ENCODE measurements around the gene HM13. TPM values are rescaled to one million over a fixed set of nuclear protein-coding genes. Genes with fewer than 3 reads are reported as not detected.
"Not testable (repeated sequence)": the region's sequence is repeated elsewhere in the genome, so short reads cannot be mapped to it uniquely, and the experiment has no call there.

Gene HM13
- polyA plus RNA-seq, 3 donors: 129 to 156 (median 142) TPM

DNA sequence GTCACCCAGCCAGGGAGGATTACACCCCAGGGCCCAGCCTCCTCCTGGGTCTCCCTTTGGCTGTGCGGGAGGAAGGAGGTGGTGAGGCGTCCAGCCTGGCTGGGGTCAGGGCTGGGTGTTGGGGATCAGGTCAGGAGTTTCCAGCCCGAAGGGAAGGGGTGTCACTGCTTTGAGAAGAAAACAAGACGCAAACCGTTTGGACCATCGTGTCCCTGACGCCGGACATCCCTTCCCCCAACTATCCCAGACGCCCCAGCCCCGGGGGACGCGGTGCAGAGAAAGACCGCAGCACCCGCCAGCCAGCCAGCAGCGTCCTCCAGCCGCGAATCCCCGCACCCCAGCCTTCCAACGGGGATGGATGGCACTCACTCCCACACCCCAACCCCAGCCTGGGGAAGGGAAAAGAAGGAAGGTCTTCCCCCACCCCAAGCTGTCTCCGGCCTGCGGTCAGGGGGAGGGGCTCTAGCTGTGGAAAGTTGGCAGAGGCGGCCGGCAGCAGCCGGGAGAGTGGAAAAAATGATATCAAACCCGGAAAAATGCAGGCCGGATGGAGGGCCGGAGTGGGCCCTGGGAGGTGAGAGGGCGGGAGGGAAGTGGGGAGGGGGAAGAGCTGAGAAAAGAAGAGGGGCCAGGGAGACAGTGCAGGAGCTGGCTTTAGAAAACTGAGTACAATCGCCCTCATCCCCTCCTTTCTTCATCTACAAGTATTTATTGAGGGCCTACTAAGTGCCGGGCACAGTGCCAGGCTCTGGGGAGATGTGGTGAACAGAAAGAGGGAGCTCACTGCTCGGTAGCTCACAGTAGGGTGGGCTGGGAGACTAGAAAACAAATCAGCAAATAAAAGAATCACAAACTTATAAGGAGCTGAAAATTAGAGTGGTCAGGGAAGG, 28.5 kb upstream of the HM13 start:
- DNase-seq (ENCODE audit: extremely low read depth in 1 of 11, low read depth in 9 of 11, low spot score in 4 of 11): peak in 7 of 11 donors; percentile 55 to 78 (median 68)

DNA sequence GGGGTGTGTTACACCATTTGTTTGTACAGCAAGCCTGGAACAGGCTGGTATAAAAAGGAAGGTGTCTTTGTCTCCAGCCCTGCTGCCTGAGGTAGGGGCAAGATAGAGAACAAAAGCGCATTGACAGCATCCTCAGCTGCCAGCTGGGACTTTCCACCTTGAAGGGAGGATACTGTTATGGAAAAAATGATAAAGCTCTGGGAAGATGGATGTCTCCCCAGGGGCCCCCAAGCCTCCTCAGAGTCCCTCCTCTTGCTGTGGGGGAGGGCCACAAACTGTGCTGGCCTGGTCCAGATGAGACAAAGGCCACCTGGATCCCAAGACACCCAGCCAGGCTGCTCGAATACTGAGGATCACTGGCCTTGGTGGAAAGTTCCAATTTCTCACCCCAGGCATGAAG, 26.1 kb upstream of the HM13 start:
- no peak for DNase-seq (ENCODE audit: extremely low read depth in 1 of 11, low read depth in 9 of 11, low spot score in 4 of 11)

DNA sequence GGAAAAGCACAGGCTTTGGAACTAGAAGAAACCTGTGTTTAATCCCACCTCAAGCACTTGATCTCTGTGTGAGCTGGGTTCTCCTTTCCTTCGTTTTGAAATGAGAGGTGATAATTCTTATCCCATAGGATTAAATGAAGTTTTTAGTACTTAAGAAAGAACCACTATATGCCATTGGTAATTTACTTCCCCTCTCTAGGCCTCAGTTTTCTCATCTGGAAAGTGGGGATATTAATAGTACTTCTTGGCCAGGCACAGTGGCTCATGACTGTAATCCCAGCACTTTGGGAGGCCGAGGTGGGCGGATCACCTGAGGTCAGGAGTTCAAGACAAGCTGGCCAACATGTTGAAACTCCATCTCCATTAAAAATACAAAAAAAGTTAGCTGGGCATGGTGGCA, 25.1 kb upstream of the HM13 start:
- DNase-seq (ENCODE audit: extremely low read depth in 1 of 11, low read depth in 9 of 11, low spot score in 4 of 11): no peak

DNA sequence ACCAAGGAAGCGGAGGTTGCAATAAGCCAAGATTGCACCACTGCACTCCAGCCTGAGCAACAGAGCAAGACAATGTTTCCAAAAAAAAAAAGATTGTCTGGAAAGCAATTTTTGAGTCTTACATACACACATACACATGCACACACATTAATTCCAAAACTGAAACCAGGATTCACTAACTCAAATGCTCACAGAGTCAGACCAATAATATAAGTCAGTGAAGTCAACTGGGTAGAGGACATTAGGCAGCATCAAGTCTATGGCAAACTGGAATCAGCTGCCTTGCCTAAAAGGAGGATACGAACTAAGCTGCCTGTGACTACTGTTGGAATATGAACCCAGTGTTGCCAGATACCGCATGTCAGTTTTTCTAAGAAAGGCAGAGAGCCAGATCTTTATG, 23.5 kb upstream of the HM13 start:
- DNase-seq (ENCODE audit: extremely low read depth in 1 of 11, low read depth in 9 of 11, low spot score in 4 of 11): no peak

DNA sequence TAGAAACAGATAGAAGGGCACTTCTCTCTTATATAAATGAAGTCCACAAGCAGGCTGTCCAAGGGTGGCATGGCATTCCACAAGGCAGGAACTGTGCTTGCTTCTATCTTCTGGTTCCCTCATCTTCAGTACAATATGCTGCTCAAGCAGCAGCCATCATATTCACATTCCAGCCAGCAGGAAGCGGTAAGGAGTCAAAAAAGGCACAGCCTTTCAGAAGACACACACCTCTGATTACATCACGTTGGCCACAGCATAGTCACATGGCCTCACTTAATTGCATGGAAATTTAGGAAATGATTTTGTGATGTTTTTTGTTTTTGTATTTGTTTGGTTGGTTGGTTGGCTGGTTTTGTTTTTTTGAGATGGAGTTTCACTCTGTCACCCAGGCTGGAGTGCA, 20.1 kb upstream of the HM13 start:
- DNase-seq (ENCODE audit: extremely low read depth in 1 of 11, low read depth in 9 of 11, low spot score in 4 of 11): no peak

DNA sequence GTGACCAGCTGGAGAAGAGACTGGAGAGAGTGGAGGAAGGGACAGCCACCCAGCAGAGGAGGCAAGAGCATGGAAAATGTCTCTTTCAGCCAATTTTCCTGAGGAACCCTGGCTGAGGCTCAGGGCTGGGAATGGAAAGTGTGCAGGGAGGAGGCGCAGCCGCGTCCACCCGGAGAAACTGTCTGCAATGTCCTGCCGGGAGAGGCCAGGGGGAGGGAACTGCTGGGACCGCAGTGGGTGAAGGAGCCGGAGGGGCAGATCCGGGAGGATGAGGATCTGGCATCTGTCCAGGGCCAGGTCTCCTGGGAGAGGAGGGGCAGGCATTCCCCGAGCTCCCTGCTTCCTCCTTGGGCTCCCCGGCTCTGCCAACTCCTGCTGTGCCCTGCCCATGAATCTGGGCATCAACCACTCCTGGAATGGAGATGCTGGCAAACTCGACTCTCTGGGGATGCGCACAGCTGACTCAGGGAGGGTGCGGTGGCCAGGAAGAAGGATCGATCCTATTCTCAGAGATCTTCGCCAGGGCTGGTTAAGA, 17.4 kb upstream of the HM13 start:
- DNase-seq (ENCODE audit: extremely low read depth in 1 of 11, low read depth in 9 of 11, low spot score in 4 of 11): no peak

DNA sequence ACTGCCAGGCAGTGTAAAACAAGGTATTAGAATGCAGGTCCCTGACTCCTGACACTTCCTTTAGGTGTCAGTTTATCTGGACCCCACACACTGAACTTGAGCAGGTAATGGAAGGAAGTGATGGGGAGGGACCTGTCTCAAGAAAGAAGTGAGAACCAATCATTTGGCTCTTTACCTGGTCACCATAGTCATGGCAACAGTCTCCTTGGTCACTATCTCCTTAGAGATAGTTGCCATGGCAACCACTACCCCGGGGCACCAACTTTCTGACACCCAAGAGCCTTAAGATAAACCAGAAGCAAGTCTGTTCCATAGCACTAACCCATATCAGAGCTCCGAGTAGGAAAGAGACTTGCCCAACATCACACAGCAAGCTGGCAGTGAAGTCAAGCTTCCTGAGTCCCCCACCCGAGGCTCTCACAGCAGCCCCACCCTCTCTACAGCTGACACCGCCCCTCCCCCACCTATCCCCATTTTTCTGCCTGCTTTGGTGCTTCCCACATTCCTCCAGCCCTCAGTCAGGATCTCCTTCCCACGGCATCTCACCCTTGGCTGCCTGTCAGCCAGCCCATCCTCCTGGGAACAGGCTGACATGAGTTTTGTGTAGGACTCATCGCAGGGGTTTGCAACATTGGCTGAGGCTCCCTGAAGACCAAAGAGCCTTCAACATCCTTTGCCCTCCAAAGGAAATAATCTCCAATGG, 16.3 kb upstream of the HM13 start:
- DNase-seq (ENCODE audit: extremely low read depth in 1 of 11, low read depth in 9 of 11, low spot score in 4 of 11): no peak

DNA sequence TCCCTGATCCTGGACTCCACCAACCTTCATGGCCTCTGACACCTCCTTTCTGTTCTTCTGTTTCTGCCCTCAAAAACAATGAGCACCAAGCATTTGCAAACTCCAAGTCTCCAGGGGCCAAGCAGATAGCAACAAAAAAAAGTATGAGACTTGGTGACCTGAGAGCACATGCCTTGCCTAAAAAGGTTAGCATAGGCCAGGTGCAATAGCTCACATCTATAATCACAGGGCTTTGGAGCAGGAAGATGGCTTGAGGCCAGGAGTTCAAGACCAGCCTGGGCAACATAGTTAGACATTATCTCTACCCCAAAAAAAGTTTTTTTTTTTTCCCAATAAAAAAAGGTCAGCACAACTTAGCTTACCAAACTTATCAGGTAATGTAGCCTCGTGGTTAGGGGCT, 13.7 kb upstream of the HM13 start:
- no peak for DNase-seq (ENCODE audit: extremely low read depth in 1 of 11, low read depth in 9 of 11, low spot score in 4 of 11)

DNA sequence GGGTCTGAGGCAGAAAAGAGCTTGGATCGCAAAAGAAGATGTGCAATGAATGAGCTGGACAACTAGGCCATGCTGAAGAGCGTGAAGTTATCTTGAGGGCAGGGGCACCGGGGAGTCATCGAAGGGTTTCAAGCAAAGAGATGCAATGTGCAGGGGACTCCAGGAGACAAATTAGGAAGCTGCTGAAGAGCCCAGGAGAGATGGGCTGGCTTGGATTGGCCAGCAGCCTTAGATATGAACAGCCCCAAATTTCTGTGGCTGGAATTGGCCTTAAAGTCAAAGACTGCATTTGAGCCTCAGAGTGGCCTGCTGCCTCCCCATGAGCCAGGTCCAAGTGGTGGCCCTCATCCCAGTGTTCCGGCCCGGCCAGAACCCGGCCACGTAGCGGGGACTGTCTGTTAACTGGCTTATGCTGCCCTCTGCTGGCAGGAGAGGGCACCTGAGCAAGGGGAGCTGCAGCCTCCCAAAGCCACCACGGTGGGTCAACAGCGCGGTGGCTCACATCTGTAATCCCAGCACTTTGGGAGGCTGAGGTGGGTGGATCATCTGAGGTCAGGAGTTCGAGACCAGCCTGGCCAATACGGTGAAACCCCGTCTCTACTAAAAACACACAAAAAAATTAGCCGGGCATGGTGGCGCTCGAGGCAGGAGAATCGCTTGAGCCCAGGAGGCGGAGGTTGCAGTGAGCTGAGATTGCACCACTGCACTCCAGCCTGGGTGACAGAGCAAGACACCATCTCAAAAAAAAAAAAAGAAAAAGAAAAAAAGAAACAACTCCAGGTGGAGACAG, 11.2 kb upstream of the HM13 start:
- DNase-seq (ENCODE audit: extremely low read depth in 1 of 11, low read depth in 9 of 11, low spot score in 4 of 11): peak in 9 of 11 donors; percentile 47 to 78 (median 68)

DNA sequence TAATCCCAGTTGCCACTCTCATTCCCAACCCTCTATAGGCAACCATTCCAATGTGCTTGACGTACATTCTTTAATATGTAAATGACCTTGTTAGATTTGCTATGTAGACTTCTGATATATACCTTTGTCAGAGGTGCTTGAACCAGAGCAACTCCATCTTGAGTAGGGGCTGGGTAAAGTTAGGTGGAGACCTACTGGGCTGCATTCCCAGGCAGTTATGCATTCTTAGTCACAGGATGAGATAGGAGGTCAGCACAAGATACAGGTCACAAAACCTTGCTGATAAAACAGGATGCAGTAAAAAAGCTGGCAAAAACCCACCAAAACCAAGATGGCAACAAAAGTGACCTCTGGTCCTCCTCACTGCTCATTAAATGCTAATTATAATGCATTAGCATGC, 8.3 kb upstream of the HM13 start:
- no peak for DNase-seq (ENCODE audit: extremely low read depth in 1 of 11, low read depth in 9 of 11, low spot score in 4 of 11)

DNA sequence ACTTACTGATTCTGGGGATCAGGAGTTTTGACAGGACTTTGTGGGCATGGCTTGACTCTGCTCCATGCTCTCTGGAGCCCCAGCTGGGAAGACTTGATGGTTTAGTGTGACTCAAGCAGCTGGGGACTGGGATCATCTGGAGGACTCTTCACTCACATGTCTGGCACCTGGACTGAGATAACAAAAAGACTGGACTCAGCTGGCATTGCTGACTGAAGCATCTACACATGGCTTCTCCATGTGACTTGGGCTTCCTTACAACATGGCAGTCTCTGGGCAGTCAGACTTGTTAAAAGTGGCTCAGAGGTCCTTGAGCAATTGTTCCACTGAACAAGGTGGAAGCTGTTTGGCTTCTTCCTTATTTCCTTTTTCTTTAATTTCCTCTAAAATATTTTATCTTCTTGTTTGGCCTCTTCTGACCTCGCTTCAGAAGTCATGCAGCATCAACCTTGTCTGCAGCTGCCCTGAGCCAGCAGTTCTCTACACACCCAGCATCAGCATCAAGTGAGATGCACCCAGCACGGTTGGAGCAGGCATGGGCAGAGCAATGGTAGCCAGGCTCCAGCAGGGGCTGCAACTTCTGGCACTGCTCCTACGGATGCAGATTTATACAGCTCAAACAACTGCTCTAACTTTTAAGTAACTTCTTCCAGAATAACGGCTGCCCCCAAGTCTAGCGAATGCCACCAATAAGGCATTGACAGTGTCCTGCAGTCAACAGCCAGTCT, 5.6 kb upstream of the HM13 start:
- DNase-seq (ENCODE audit: extremely low read depth in 1 of 11, low read depth in 9 of 11, low spot score in 4 of 11): no peak

DNA sequence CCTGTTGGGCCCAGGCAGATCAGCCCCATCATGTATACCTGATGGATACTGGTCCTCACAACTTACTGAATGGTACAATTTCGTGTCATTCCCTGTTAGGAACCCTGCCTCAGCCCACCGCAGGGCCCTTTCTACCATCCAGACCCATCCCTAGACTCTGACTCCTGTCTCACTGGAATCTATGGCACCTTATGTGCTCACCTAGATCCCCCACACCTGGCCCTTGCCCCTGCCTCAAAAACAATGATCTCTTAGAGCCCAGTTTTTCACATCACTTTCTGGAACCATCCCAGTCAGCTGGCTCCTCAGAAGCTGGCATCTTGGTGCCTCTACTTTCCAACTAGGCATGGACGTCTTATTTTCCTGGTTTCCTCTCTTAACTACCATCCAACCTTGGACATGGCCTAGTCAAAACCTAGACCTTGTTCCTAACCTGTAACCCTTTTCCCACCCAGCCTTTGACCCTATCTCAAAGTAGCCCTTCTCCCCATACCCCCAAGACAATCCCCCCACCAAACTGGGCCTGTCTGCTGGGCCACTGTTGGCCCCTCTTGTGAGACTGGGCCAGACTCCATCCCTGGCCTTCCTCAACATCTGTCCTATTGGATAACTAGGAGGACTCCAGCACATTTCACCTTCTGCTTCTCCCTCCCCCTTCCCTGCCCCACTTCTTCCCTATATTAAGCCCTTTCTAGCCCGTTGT, 981 bp downstream of the HM13 start:
- DNase-seq (ENCODE audit: extremely low read depth in 1 of 11, low read depth in 9 of 11, low spot score in 4 of 11): no peak

DNA sequence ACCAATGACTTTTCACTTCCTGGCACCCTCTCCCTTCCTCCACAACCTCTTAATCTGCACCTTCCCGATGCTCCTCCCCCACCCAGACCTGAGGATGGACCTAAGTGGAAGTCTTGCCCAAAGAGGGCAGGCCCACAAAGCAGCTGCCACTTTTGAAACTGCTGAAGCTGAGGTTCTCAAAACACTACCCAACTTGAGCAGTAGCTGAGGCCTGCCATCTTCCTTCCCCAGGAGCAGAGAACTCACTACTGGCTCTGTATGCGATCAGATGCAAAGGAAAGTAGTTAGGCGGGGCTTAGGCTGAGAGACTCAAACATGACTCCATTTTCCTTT, 1.5 kb downstream of the HM13 start:
- DNase-seq (ENCODE audit: extremely low read depth in 1 of 11, low read depth in 9 of 11, low spot score in 4 of 11): no peak

DNA sequence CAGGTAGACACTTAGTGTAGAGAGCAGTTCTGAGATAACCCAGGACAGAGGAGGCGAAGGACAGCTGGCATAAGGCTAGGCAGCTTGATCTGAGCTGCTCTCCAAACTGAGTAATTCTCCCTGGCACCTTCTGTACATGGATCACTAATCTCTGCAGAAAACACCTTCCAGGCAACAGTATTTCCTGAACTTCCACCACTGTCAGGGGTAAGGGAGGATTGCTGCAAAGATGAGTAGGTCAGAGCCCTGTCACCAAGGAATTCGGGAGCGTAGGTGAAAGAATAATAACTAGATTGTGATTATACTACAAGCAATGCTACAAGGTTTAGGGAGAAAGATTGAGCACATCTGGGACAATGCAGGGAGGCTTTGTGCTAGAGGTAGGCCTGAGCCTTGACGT, 1.9 kb downstream of the HM13 start:
- DNase-seq (ENCODE audit: extremely low read depth in 1 of 11, low read depth in 9 of 11, low spot score in 4 of 11): no peak

DNA sequence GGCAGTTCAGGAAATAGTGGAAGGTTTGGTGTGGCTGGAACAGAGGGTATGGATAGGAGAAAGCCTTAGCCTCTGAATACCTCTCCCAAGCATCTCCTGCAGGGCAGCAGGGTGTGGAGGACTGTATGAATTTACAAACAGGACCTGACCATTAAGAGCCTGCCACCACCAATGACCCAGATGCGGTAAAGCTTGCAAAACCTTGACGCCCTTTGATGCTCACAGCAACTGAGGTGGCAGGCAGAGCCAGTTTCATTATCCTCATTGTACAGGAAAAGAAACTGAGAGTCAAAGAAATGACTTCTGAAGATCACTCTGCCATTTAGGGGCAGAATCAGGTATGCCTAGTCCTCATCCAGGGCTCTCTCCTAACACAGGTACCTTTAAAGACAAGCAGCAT, 2.4 kb downstream of the HM13 start:
- DNase-seq (ENCODE audit: extremely low read depth in 1 of 11, low read depth in 9 of 11, low spot score in 4 of 11): no peak

DNA sequence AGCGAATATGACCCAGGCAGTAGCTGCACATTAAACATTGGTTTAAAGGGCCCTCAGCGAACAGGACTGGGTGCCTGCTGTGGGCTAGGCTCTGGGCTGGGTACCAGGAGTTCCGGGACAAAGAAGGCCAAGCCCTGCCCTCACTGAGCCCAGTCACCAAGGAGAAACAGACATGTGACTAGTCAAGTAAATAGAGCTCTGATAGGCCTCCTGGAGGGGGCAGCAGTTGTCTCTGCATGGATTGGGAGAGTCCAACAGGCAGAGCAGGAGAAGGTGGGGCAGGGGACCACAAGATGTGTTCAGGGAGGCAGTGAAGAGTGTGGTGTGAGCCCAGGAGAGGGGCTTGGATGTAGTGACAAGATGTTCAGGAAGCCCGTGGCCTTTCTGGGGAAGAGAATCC, 3.1 kb downstream of the HM13 start:
- no peak for DNase-seq (ENCODE audit: extremely low read depth in 1 of 11, low read depth in 9 of 11, low spot score in 4 of 11)

DNA sequence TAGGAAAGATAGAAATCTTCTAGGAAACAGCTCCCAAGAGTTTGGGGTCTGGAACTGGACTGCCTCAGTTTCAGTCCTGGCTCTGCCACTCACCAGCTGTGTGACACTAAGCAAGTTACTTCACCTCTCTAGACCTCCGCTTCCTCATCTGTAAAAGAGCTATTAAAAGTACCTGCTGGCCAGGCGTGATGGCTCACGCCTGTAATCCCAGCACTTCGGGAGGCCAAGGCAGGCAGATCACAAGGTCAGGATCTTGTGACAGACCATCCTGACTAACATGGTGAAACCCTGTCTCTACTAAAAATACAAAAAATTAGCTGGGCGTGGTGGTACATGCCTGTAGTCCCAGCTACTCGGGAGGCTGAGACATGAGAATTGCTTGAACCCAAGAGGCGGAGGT, 7.0 kb downstream of the HM13 start:
- DNase-seq (ENCODE audit: extremely low read depth in 1 of 11, low read depth in 9 of 11, low spot score in 4 of 11): not testable (repeated sequence)

DNA sequence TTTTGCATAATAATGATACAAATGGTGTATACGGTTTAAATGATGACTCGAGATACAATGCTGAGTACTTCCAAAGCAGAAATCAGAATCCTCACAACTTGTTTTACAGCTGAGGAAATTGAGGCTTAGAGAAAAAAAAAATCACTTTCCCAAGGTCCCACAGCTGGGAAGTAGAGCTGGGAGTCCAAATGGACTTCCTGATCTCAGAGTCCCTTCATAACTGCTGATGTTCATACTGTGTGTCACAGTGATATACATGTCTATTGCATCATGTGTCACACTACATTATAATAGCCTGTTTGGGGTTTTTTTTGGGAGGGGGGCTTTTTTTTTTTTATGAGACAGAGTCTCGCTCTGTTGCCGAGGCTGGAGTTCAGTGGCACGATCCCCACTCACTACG, 8.5 kb downstream of the HM13 start:
- DNase-seq (ENCODE audit: extremely low read depth in 1 of 11, low read depth in 9 of 11, low spot score in 4 of 11): no peak

All from renal cortex interstitium (tissue), 11 donors.